ENCODE data around the gene PGAP2.

DNA sequence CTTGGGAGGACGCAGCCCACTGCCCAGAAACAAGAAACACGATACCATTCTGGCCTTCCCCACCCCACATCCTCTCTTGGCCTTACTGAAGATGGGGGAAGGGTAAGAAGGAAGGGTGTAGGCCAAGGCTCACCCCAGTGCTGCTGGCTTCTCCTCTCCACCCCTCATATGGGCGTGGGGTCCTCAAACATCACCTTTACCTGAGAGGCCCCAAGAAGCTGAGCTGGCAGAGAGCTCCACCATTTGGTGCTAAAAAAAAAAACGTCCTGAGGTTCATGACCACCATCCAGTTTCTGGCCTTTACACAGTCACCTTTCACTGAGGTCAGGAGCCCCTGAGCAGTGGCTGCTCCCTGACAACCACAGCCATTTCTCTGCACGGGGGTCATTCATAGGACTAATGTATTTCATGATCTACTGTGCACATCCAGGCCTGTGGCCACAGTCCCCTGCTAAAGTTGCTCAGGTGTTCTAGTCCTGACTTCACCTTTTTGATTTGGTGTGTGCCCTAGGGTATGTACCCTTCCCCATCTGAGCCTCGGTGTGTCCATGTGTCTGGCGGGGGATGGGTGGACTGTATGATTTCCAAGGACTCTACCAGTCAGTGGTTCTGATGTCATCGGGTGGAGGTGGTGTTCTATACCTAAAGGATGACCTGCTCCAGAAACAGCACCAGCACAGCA is 17.3 kb downstream of the PGAP2 start:
- TF ChIP-seq, protein P1, sequence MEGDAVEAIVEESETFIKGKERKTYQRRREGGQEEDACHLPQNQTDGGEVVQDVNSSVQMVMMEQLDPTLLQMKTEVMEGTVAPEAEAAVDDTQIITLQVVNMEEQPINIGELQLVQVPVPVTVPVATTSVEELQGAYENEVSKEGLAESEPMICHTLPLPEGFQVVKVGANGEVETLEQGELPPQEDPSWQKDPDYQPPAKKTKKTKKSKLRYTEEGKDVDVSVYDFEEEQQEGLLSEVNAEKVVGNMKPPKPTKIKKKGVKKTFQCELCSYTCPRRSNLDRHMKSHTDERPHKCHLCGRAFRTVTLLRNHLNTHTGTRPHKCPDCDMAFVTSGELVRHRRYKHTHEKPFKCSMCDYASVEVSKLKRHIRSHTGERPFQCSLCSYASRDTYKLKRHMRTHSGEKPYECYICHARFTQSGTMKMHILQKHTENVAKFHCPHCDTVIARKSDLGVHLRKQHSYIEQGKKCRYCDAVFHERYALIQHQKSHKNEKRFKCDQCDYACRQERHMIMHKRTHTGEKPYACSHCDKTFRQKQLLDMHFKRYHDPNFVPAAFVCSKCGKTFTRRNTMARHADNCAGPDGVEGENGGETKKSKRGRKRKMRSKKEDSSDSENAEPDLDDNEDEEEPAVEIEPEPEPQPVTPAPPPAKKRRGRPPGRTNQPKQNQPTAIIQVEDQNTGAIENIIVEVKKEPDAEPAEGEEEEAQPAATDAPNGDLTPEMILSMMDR (IDR thresholded peaks at IDR 0.05), result no peak
- TF ChIP-seq POLR2A (IDR thresholded peaks at IDR 0.05; ENCODE audit: low read depth), result no peak
- TF ChIP-seq EP300 (IDR thresholded peaks at IDR 0.05), result no peak
- TF ChIP-seq POLR2AphosphoS5 (IDR thresholded peaks at IDR 0.05), result no peak

Measured in esophagus muscularis mucosa (tissue), 4 donors.